GM21619 (cell line): Measurements from ENCODE around the gene FBXO41.
"Not testable (repeated sequence)": the region's sequence is repeated elsewhere in the genome, so short reads cannot be mapped to it uniquely, and the experiment has no call there.

Experiments
- ATAC-seq: cut with Tn5 transposase; IDR thresholded peaks from one replicate; pipeline ENCODE4 v1.9.1; 2021; ENCODE audit not compliant: unreplicated experiment

Gene FBXO41

GRCh38 chr2:73262691-73263429 is 21.4 kb downstream of the FBXO41 start:
- not testable (repeated sequence) for ATAC-seq

- no peak for ATAC-seq
Observed at GRCh38 chr2:73262108-73262651, 22.1 kb downstream of the FBXO41 start.

GRCh38 chr2:73260338-73260984 is 23.8 kb downstream of the FBXO41 start:
- no peak for ATAC-seq

GRCh38 chr2:73259704-73260337 is 24.5 kb downstream of the FBXO41 start:
- no peak for ATAC-seq

DNA sequence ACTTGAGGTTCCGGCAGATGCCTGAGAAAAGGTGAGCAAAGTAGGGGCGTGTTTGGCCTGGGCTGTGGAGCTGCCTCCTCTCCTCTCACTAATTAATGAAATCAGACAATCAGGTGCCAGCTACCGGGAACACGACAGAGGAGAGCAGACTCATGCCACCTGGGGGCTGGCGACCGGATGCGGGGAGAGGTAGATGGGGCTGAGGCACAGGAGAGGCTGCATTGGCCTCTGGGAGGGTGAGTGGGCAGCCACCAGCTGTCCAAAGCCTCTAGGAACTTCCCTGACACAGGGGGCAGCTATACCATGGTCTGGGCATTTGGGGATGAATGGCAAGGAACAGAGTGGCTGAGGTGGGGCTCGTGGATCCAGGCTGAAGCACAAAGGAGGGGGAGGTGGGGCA is 25.0 kb downstream of the FBXO41 start:
- ATAC-seq: no peak

- no peak for ATAC-seq
Observed at GRCh38 chr2:73258913-73259215, 25.4 kb downstream of the FBXO41 start.

DNA sequence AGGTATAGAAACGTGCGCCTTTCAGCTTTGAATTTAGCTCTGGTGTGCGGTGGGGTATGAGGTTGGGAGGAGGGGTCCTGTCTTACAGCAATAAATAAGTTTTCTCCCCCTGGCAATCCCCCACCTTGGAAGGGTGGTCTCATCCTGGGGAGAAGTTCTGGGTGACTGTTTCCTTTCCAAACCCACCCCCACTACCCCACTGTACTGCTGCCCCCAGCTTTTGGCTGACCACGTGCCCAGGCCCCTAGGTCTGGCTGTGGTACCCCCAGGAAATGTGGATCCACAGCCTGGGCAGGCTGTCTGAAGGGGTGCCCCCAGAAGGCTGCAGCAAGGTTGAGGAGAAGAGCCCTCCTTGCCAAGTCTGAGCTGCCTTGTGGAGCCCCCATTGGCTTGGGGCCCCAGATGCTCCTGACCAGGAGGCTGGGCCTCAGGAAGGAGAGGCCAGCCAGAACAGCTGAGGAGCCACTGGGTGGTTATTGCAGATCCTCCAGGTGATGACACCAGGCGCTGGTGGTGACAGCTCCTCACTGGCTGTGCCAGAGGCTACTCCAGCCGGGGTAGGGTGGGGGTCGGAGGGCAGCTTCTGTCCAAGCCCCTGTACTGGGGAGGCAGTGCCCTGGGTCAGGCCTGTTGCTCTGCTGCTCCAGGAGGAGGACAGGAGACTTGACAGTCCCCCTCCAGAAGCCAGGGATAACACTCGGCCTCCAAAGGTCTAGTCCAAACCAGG is 25.9 kb downstream of the FBXO41 start:
- no peak for ATAC-seq

- ATAC-seq: no peak
Observed at GRCh38 chr2:73257425-73258125, 26.7 kb downstream of the FBXO41 start.

DNA sequence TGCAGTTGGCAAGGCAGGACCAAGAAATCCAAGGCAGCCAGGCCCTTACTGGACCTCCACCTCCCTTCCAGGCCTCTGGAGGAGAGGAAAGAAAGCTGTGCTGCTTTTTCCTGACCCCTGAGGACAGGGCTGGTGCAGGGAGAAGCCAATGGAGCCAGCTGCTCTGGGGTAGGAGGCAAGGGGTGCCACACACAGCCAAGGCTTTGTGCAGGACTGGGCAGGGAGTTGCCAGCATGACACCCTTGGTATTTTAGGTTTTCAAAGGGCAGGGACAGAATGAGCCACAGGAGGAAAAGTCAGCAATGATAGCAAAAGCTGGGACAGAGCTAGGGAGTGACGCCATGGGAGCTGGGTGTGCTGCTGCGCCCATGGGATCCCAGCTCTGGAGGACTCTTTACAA is 27.3 kb downstream of the FBXO41 start:
- ATAC-seq: no peak

DNA sequence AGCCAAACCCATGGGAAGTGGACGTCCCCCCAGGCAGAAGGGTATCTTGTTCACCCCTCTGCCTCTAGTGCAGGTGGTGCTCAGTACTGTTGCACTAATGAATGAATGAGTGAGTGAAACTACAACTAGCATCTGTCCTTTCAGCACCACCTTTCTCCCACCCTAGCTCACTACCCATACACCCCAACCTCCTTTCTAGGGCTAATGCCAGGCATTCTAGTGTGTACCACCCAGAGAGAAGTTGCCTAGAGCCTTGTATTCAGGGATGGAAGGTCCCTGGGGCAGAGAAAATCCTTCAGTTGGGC is 27.7 kb downstream of the FBXO41 start:
- no peak for ATAC-seq

- ATAC-seq: no peak
Observed at GRCh38 chr2:73255907-73256617, 28.2 kb downstream of the FBXO41 start.

- no peak for ATAC-seq
Observed at GRCh38 chr2:73255007-73255644, 29.2 kb downstream of the FBXO41 start.

DNA sequence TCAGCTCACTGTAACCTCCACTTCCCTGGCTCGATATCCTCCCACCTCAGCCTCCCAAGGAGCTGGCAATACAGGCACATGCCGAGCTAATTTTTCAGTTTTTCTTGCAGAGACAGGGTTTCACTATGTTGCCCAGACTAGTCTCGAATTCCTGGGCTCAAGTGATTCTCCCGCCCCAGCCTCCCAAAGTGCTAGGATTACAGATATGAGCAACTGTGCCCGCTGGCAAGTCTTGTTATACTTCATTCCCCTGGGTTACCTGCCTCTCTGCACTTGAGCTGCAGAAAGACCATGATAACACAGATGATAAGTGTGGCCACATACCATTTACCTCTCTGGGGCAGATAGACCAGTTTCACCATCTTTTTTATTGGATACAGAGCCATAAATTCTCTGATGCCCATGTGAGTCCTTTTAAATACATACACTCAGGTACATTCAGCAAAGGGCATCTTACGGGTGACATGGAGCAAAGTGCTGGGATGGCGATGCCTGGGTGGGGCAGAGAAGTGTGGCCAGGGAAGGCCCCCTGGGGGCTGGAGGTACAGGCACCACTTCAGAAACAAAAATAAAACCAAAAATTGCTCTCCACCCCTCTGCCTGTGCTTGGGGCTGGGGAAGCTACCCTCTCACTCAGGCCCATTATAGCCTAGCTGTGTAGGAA is 29.8 kb downstream of the FBXO41 start:
- no peak for ATAC-seq

DNA sequence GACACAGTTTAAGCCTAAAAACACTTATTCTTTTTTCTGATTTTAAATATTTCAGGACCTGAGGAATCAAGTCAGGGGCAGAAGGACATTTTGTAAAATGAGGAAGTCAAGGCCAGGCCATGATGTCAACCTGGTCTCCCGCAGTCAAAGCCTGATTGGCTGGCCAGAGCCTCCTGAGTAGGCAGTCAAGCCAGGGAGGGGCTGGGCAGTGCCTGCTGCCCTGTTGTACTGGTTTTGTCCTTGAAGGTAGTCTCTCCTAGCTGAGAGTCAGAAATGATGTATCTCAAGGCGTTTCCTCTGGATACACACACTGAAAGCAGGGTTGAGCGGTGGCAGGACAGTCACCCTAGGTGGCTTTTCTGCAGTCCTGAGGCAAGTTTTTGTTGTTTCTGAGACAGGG is 30.4 kb downstream of the FBXO41 start:
- ATAC-seq: no peak

DNA sequence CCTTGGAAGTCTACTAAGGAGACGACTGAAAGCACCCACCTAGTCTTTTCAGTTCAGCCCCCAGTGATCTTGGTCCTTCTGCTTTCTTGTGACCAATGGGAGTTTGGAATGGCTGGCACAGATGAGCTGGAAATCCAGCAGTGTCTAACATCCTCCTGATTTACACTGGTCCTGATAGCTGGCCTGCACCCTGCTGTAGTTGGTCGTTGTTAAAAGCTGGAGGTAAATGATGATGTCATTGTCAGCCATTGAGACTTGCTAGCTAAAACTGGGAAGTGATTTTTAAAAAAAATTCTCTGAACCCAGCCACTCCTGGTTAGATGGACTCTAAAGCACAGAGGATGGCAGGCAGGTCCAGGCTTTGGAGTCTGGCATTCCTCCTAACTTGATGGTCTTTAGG is 30.9 kb downstream of the FBXO41 start:
- ATAC-seq: no peak

DNA sequence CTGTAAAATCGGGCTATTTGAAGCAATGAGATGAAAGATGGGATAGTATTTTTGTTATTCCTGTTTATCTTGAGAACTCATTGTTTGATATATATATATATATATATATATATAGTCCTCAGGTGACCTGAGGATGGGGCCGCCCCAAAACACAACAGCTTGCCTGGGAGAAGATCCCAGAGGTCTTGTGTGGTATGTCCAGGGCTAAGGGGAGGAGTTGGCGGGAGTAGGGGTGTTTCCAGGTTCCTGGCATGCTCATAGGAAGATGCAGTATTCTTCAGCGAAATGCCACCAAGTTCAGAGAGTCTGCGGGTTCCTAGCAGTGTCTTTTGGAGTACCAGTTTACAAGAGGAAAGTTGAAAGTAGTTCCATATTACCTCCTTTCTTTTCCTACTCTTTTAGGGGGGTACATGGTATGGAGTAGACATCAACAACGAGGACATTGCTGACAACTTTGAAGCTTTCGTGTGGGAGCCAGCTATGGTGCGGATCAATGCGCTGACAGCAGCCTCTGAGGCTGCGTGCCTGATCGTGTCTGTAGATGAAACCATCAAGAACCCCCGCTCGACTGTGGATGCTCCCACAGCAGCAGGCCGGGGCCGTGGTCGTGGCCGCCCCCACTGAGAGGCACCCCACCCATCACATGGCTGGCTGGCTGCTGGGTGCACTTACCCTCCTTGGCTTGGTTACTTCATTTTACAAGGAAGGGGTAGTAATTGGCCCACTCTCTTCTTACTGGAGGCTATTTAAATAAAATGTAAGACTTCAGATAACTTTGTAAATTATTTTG is 31.8 kb downstream of the FBXO41 start:
- no peak for ATAC-seq

- ATAC-seq: no peak
Observed at GRCh38 chr2:73250872-73251846, 33.1 kb downstream of the FBXO41 start.

DNA sequence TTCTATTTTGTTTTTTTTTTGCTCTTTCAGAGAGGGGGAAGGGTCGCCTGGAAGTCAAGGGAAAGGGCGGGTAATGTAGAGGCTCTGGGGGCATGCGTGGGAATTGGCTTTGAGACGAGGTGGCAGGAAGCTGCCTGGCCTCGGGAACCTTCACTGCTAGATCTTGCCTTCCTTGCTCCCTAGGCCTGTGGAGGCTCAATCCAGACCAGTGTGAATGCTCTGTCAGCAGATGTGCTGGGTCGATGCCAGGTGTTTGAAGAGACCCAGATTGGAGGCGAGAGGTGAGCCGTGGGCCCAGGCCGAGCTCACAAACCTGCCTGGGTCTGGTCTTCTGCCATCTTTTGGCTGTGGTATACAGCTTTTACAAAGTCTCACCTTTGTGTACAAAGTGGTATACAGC is 34.6 kb downstream of the FBXO41 start:
- no peak for ATAC-seq
